IPS DF 6.9 (cell line): Measurements from ENCODE around the gene LAG3.

Experiments used
- DNase-seq: peaks from one replicate; pipeline ENCODE4 v3.0.0-alpha.2; 2013; ENCODE audit warnings: low read depth, low spot score
- H3K27ac ChIP-seq: one replicate; pipeline ENCODE4 v1.5.1; 2013; ENCODE audit warnings: low read length, control low read depth
- H3K27me3 ChIP-seq: 2 replicates; pipeline ENCODE4 v1.6.1; 2013; ENCODE audit warnings: mild to moderate bottlenecking, low read length; ENCODE audit not compliant: control insufficient read depth, insufficient read depth
- H3K36me3 ChIP-seq: 2 replicates; pipeline ENCODE4 v1.6.1; 2013; ENCODE audit warnings: low read length; ENCODE audit not compliant: control insufficient read depth, insufficient read depth
- H3K4me1 ChIP-seq: 2 replicates; pipeline ENCODE4 v1.6.1; 2013; ENCODE audit warnings: low read length; ENCODE audit not compliant: control insufficient read depth, insufficient read depth
- H3K4me3 ChIP-seq: 2 replicates; pipeline ENCODE4 v1.5.1; 2013; ENCODE audit warnings: mild to moderate bottlenecking, low read length
- H3K9me3 ChIP-seq: 2 replicates; pipeline ENCODE4 v1.6.1; 2013; ENCODE audit warnings: low read length, inconsistent platforms; ENCODE audit not compliant: control insufficient read depth, insufficient read depth
- WGBS: extraction: QIAGEN DNeasy Blood & Tissue Kit; methylation state at CpG from one replicate; pipeline ENCODE4 v1.1.7; 2013; ENCODE audit warnings: mixed read lengths, missing lambda C conversion rate; ENCODE audit not compliant: insufficient read length, insufficient coverage; 5-methylcytosine and 5-hydroxymethylcytosine counted together

LAG3 gene

GRCh38 chr12:6772331-6772695, at the start of gene LAG3:
Gene LAG3, plus strand, starts transcription at chr12:6772520. Its CDS starts 333 bp downstream, at chr12:6772853.
- H3K9me3 ChIP-seq: no peaks in the 10 kb centered on the region
- peaks cover 2% of the 10 kb centered on the region; the same call in 1 of the 2 replicates for H3K27me3 ChIP-seq
- H3K27ac ChIP-seq: no peak within 1 kb of the TSS
- H3K36me3 ChIP-seq: peaks cover 11% of the 10 kb centered on the region
- no CpG with 5 or more reads among the region's 15 CpGs for WGBS
- H3K4me3 ChIP-seq: peak within 1 kb of the TSS; percentile 31; the same call in 1 of the 2 replicates
- DNase-seq: no peak
- H3K4me1 ChIP-seq: peaks cover 12% of the 10 kb centered on the region

GRCh38 chr12:6722863-6723262, 49.5 kb upstream of the LAG3 start:
- WGBS: no CpG with 5 or more reads among the region's 3 CpGs
- DNase-seq: no peak
- no peak overlapping the region for H3K27ac ChIP-seq

GRCh38 chr12:6723607-6724408, 48.5 kb upstream of the LAG3 start, which contains the start of gene COPS7A:
Gene COPS7A, plus strand, starts transcription at chr12:6724046. Its CDS starts 611 bp downstream, at chr12:6724657.
- Histone ChIP-seq H3K9me3 (no peaks in the 10 kb centered on the region), H3K4me3 (peak within 1 kb of the TSS; percentile 58; the same call in 1 of the 2 replicates), H3K4me1 (no peaks in the 10 kb centered on the region), H3K27me3 (no peaks in the 10 kb centered on the region), H3K27ac (no peak within 1 kb of the TSS), H3K36me3 (peaks cover 4% of the 10 kb centered on the region; the same call in 1 of the 2 replicates)
- DNase-seq: peak; percentile 98
- WGBS: no CpG with 5 or more reads among the region's 49 CpGs

More at GRCh38 chr12:6722863-6723262, 49.5 kb upstream of the LAG3 start:
- no peaks in the 10 kb centered on the region for H3K4me1 ChIP-seq
- H3K4me3 ChIP-seq: no peak overlapping the region
- no peaks in the 10 kb centered on the region for H3K27me3 ChIP-seq
- no peaks in the 10 kb centered on the region; the same call in 1 of the 2 replicates for H3K36me3 ChIP-seq
- H3K9me3 ChIP-seq: no peaks in the 10 kb centered on the region

GRCh38 chr12:6724409-6724797, 47.9 kb upstream of the LAG3 start:
- no CpG with 5 or more reads among the region's 10 CpGs for WGBS
- Histone ChIP-seq H3K36me3 (peaks cover 8% of the 10 kb centered on the region; the same call in 1 of the 2 replicates), H3K27ac (no peak overlapping the region), H3K9me3 (no peaks in the 10 kb centered on the region), H3K4me3 (peak overlapping the region; percentile 44; the same call in 1 of the 2 replicates), H3K4me1 (no peaks in the 10 kb centered on the region), H3K27me3 (no peaks in the 10 kb centered on the region)
- no peak for DNase-seq

- no peak for DNase-seq
- H3K4me3 ChIP-seq: no peak overlapping the region
- WGBS: no CpG with 5 or more reads among the region's 7 CpGs
- H3K4me1 ChIP-seq: no peaks in the 10 kb centered on the region
- H3K9me3 ChIP-seq: no peaks in the 10 kb centered on the region
- peaks cover 13% of the 10 kb centered on the region for H3K36me3 ChIP-seq
- H3K27me3 ChIP-seq: no peaks in the 10 kb centered on the region
- no peak overlapping the region for H3K27ac ChIP-seq
Observed at GRCh38 chr12:6725350-6725749, 47.0 kb upstream of the LAG3 start.

- WGBS: no CpG with 5 or more reads among the region's 18 CpGs
- H3K36me3 ChIP-seq: peaks cover 23% of the 10 kb centered on the region
- H3K4me1 ChIP-seq: no peaks in the 10 kb centered on the region
- no peak overlapping the region for H3K4me3 ChIP-seq
- H3K9me3 ChIP-seq: no peaks in the 10 kb centered on the region
- no peak for DNase-seq
- H3K27ac ChIP-seq: no peak overlapping the region
- H3K27me3 ChIP-seq: no peaks in the 10 kb centered on the region
Observed at GRCh38 chr12:6729186-6729585, 43.1 kb upstream of the LAG3 start.

- WGBS: no CpG with 5 or more reads among the region's 8 CpGs
- H3K27ac ChIP-seq: no peak overlapping the region
- peaks cover 23% of the 10 kb centered on the region for H3K36me3 ChIP-seq
- DNase-seq: no peak
- H3K4me3 ChIP-seq: no peak overlapping the region
- no peaks in the 10 kb centered on the region for H3K4me1 ChIP-seq
- H3K27me3 ChIP-seq: no peaks in the 10 kb centered on the region
- no peaks in the 10 kb centered on the region for H3K9me3 ChIP-seq
Observed at GRCh38 chr12:6730169-6730568, 42.2 kb upstream of the LAG3 start.

- Histone ChIP-seq H3K27me3 (no peaks in the 10 kb centered on the region), H3K27ac (no peak overlapping the region), H3K36me3 (peaks cover 15% of the 10 kb centered on the region), H3K4me3 (no peak overlapping the region), H3K4me1 (no peaks in the 10 kb centered on the region), H3K9me3 (no peaks in the 10 kb centered on the region)
- WGBS: no CpG with 5 or more reads among the region's 10 CpGs
- no peak for DNase-seq
Observed at GRCh38 chr12:6734506-6735387, 37.6 kb upstream of the LAG3 start.

- WGBS: no CpG with 5 or more reads among the region's 8 CpGs
- DNase-seq: no peak
- Histone ChIP-seq H3K27ac (no peak overlapping the region), H3K4me3 (no peak overlapping the region), H3K4me1 (no peaks in the 10 kb centered on the region), H3K9me3 (no peaks in the 10 kb centered on the region), H3K27me3 (no peaks in the 10 kb centered on the region), H3K36me3 (peaks cover 7% of the 10 kb centered on the region)
Observed at GRCh38 chr12:6735448-6736191, 36.7 kb upstream of the LAG3 start.

GRCh38 chr12:6736754-6737153, 35.6 kb upstream of the LAG3 start:
- Histone ChIP-seq H3K9me3 (no peaks in the 10 kb centered on the region), H3K4me1 (no peaks in the 10 kb centered on the region), H3K4me3 (no peak overlapping the region), H3K27me3 (no peaks in the 10 kb centered on the region), H3K27ac (no peak overlapping the region), H3K36me3 (peaks cover 2% of the 10 kb centered on the region; the same call in 1 of the 2 replicates)
- DNase-seq: no peak
- WGBS: no CpG with 5 or more reads among the region's 5 CpGs
